ES-I3 (cell line): ENCODE results near the gene CDKL5.

Source experiments
- H3K36me3 ChIP-seq: 2 replicates; pipeline ENCODE4 v1.6.1; 2013; ENCODE audit warnings: mild to moderate bottlenecking, low read length, control low read depth, moderate library complexity; ENCODE audit not compliant: insufficient read depth
- H3K4me1 ChIP-seq: 2 replicates; pipeline ENCODE4 v1.6.1; 2013; ENCODE audit warnings: mild to moderate bottlenecking, control low read depth, low read length; ENCODE audit not compliant: insufficient read depth
- H3K9ac ChIP-seq: 2 replicates; pipeline ENCODE4 v1.6.1; 2013; ENCODE audit warnings: low read depth, mild to moderate bottlenecking, low read length, moderate library complexity
- H3K9me3 ChIP-seq: 2 replicates; pipeline ENCODE4 v1.6.1; 2013; ENCODE audit warnings: mild to moderate bottlenecking, low read length, moderate library complexity; ENCODE audit not compliant: control insufficient read depth, insufficient read depth

CDKL5 gene

GRCh38 chrX:18491587-18492340, 66.4 kb downstream of the CDKL5 start:
- H3K9ac ChIP-seq = no peak overlapping the region
- H3K36me3 ChIP-seq = no peaks in the 10 kb centered on the region
- peaks cover 15% of the 10 kb centered on the region; the same call in 1 of the 2 replicates for H3K4me1 ChIP-seq
- H3K9me3 ChIP-seq = no peaks in the 10 kb centered on the region

DNA sequence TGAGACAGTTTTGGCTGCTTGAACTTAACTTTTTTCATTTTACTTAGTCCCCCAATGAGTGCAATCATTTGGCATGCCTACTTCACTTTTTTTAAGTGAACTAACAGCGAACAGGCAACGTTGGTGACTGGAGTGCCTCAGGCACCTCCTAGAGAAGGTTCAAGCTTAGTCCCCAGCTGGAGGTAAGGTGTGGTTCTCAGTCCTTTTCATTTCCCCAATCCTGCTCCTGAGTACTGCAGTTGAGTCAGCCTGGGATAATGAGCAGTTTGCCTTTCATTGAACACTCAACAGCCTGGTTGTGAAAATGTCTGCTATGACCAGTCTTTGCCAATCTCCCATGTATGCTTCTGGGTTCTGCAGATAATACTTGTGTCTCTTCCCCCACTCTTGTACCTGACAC, 109.5 kb downstream of the CDKL5 start:
- H3K4me1 ChIP-seq = peaks cover 13% of the 10 kb centered on the region
- H3K36me3 ChIP-seq = no peaks in the 10 kb centered on the region
- no peaks in the 10 kb centered on the region for H3K9me3 ChIP-seq
- no peak overlapping the region for H3K9ac ChIP-seq

GRCh38 chrX:18537068-18537467, 111.7 kb downstream of the CDKL5 start:
- Histone ChIP-seq H3K9ac (no peak overlapping the region), H3K36me3 (no peaks in the 10 kb centered on the region), H3K4me1 (peaks cover 13% of the 10 kb centered on the region), H3K9me3 (no peaks in the 10 kb centered on the region)

GRCh38 chrX:18537524-18537923, 112.1 kb downstream of the CDKL5 start:
- Histone ChIP-seq H3K9ac (no peak overlapping the region), H3K36me3 (no peaks in the 10 kb centered on the region), H3K4me1 (peaks cover 13% of the 10 kb centered on the region), H3K9me3 (no peaks in the 10 kb centered on the region)

DNA sequence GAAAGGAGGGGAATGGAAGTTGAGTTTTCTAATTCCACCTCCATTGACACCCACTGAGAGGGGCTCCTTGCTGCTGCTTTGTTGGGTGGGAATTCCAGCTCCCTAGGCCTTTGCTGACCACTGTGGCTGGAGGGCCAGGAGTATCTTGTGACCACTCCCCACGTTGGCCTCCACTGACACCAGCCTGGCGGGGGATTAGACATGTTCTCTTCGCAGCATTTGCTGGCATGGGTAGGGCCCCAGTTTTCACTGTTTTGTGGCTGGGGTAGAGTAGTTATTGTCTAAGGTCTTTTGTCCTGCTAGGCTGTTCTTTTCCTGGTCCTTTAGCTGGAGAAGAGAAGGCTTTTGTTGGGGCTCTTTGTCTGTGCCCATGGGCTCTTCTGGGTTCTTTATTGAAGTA, 116.7 kb downstream of the CDKL5 start:
- H3K36me3 ChIP-seq = no peaks in the 10 kb centered on the region
- peaks cover 3% of the 10 kb centered on the region; the same call in 1 of the 2 replicates for H3K4me1 ChIP-seq
- no peak overlapping the region for H3K9ac ChIP-seq
- H3K9me3 ChIP-seq = no peaks in the 10 kb centered on the region

- H3K9ac ChIP-seq = no peak overlapping the region
- H3K4me1 ChIP-seq = peaks cover 4% of the 10 kb centered on the region; the same call in 1 of the 2 replicates
- no peaks in the 10 kb centered on the region for H3K9me3 ChIP-seq
- H3K36me3 ChIP-seq = no peaks in the 10 kb centered on the region
Observed at GRCh38 chrX:18542905-18543304, 117.5 kb downstream of the CDKL5 start.

DNA sequence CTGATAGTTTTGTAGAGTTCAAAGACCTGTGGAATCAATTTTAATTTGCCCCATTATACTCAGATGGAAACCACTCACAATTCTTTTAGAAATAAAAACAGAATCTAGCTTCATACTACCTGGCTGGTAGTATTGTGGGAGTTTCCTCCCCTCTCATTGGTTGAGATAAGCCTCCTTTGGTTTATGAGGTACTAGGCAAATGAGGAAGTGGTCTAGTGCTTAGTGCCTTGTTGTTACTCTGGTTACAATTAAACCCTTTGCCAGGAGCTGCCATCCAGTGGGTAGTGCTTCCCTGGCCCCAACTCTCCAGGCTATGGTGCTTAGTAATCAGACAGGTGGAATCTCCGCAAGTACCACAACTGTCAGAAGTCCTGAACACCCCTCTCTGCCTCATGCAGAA, 118.3 kb downstream of the CDKL5 start:
- H3K36me3 ChIP-seq = no peaks in the 10 kb centered on the region
- no peaks in the 10 kb centered on the region for H3K9me3 ChIP-seq
- H3K4me1 ChIP-seq = peaks cover 4% of the 10 kb centered on the region; the same call in 1 of the 2 replicates
- H3K9ac ChIP-seq = no peak overlapping the region

GRCh38 chrX:18545771-18546170, 120.4 kb downstream of the CDKL5 start:
- Histone ChIP-seq H3K36me3 (no peaks in the 10 kb centered on the region), H3K4me1 (peaks cover 17% of the 10 kb centered on the region), H3K9ac (no peak overlapping the region), H3K9me3 (no peaks in the 10 kb centered on the region)

DNA sequence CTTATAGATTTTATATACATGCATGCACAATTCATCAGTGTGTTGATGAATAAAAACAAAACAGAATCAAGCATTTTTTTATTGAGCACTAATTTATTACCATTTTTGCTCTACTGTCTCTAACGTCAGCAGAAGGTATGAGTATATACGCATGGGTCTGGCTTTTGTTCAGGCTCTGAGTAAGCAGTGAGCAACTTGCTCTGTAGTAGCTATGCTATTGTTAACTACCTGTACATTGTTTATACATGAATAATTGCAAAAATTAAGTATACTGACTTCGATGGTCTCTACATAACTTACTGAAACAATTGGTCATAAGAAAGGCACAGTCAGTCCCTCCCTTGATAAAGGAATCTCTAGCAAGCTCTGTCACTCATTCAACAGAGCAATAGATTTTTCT, 123.6 kb downstream of the CDKL5 start:
- Histone ChIP-seq H3K9ac (no peak overlapping the region), H3K36me3 (no peaks in the 10 kb centered on the region), H3K4me1 (peaks cover 17% of the 10 kb centered on the region), H3K9me3 (no peaks in the 10 kb centered on the region)

DNA sequence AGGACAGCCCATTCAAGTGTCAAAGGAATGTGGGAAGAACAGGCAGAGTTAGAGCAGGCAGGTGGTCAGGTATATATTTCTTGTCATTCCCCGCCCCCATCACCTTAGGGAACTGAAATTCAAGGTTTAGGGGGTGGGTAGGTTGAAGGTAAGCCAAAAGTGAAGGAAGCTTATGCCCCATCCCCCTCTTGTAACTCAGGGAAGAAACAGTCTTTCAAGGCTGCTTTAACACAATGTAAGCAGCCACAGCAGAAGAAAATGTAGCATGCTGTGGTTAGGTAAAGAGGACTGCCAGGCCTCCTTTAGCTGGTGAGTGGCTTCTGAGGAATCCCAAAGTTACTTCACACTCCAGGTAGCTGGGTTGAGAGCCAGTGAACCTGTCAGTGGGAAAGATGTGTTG, 124.2 kb downstream of the CDKL5 start:
- H3K36me3 ChIP-seq = no peaks in the 10 kb centered on the region
- H3K9ac ChIP-seq = no peak overlapping the region
- peaks cover 17% of the 10 kb centered on the region for H3K4me1 ChIP-seq
- H3K9me3 ChIP-seq = no peaks in the 10 kb centered on the region

DNA sequence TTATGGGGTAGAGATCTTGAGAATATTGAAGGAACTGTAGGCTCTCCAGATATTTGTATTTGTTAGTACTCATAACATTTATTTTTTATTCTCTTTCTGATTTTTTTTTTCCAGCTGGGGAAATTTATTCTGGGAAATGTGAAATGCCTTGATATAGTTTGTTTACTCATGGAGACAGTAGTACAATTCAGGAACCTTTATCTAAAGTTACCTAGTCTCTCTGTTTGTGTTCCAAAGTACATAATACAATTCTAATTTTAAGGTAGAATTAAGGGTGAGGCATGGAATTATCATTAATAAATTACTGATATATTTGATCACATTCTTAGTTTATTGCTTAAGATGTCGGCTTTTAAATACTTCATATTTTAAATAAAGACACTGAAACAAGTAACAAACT, 132.5 kb downstream of the CDKL5 start:
- Histone ChIP-seq H3K4me1 (no peaks in the 10 kb centered on the region), H3K9me3 (no peaks in the 10 kb centered on the region), H3K9ac (no peak overlapping the region), H3K36me3 (no peaks in the 10 kb centered on the region)

DNA sequence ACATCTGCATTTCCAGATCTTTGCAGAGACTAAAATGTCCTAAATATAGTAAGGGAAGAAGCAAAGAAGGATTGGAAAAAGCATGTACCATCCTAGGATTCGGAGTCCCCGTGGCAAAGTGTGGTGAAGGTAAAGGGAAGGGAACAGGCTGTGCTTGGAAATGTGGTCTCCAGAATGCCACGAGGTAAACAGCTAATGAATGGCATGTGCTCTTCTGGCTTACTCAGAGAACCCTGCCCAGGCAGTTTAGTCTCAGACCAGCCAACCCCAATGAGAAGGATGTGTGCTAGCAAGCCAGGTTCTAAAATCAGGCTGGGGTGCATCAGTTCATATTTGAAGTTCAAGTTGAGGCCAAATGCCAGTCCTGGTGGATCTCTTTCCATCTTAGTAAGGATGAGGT, 133.4 kb downstream of the CDKL5 start:
- Histone ChIP-seq H3K9ac (no peak overlapping the region), H3K4me1 (peaks cover 1% of the 10 kb centered on the region; the same call in 1 of the 2 replicates), H3K9me3 (no peaks in the 10 kb centered on the region), H3K36me3 (no peaks in the 10 kb centered on the region)

- H3K9me3 ChIP-seq = no peaks in the 10 kb centered on the region
- no peaks in the 10 kb centered on the region for H3K36me3 ChIP-seq
- H3K4me1 ChIP-seq = peaks cover 11% of the 10 kb centered on the region; the same call in 1 of the 2 replicates
- no peak overlapping the region for H3K9ac ChIP-seq
Observed at GRCh38 chrX:18561020-18561419, 135.6 kb downstream of the CDKL5 start.

- no peak overlapping the region for H3K9ac ChIP-seq
- no peaks in the 10 kb centered on the region for H3K9me3 ChIP-seq
- H3K36me3 ChIP-seq = no peaks in the 10 kb centered on the region; the same call in 1 of the 2 replicates
Observed at GRCh38 chrX:18565727-18566126, 140.3 kb downstream of the CDKL5 start.

DNA sequence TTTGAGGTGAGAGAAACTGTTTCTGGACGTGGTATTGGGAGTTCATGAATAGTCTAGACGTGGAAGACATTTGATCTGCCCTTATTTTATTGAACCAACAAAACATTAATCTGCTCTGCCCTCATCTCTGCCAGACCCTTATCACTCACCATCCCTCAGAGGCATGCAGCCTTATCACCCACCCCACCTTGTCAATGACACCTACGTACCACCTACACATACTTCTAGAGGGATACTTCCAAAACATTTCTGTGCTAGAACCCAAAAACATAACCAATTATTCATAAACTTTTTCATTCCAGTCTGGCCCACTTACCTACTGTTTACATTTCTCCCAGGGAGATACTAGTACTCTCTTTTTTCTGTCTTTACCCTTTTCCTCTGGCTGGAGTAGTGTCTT, 141.3 kb downstream of the CDKL5 start:
- H3K9me3 ChIP-seq = no peaks in the 10 kb centered on the region
- H3K4me1 ChIP-seq = peaks cover 11% of the 10 kb centered on the region; the same call in 1 of the 2 replicates
- no peaks in the 10 kb centered on the region; the same call in 1 of the 2 replicates for H3K36me3 ChIP-seq
- H3K9ac ChIP-seq = no peak overlapping the region

More at GRCh38 chrX:18565727-18566126, 140.3 kb downstream of the CDKL5 start:
- peaks cover 11% of the 10 kb centered on the region; the same call in 1 of the 2 replicates for H3K4me1 ChIP-seq
